HG02943 (cell line): ENCODE results near the gene SYPL2.
"Not testable (repeated sequence)": the region's sequence is repeated elsewhere in the genome, so short reads cannot be mapped to it uniquely, and the experiment has no call there.

Experiments
- ATAC-seq: cut with Tn5 transposase; IDR thresholded peaks from one replicate; pipeline ENCODE4 v1.9.1; 2021; ENCODE audit warnings: mild to moderate bottlenecking, low read depth, moderate library complexity; ENCODE audit not compliant: unreplicated experiment

SYPL2 gene

DNA sequence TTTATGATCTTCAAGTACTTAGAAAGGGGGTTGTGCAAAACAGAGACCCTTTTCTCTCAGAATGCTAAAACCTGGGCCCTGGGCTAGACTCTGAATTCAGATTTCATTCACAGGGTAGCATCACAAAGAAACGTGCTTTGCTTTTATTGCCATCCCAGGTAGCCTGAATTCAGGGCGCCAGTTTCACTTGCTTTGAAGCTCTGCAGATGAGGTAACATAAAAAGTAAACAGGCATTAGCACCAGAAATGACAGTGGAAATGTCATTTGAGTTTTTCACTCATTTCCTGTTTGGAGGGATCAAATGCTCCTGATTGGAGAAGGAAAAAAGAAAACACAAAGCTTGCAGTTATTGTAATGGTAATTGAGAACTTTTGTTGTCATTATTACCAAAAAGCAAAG lies 2.6 kb downstream of the SYPL2 start:
- no peak for ATAC-seq

- ATAC-seq = no peak
Measured at GRCh38 chr1:109470245-109470644, 3.9 kb downstream of the SYPL2 start.

- no peak for ATAC-seq
Measured at GRCh38 chr1:109472779-109473178, 6.4 kb downstream of the SYPL2 start.

DNA sequence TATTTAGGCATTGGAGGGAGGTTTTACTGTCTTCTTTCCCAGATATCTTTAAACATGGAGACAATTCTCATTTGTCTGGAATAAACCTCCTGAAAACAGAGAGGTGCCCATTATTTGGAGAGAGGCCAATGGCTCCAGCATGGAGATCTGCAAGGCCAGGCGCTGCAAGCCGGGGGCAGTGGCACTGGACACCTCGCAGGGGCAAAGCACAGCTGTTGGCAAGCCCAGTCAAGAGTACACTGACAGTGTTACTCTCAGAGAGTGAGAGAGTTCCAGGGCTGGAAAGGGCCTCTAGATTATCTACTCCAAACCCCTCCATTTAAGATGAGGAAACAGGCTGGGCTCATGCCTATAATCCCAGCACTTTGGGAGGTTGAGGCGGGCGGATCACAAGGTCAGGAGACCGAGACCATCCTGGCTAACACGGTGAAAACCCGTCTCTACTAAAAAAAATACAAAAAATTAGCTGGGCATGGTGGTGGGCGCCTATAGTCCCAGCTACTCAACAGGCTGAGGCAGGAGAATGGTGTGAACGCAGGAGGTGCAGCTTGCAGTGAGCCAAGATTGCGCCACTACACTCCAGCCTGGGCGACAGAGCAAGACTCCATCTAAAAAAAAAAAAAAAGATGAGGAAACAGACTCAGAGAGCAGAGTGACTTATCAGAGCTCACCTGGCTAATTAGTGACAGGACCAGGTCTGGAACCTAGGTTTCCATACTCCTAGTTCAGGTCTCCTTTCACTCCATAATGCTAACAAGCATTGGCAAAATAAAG lies 7.1 kb downstream of the SYPL2 start:
- ATAC-seq = not testable (repeated sequence)

DNA sequence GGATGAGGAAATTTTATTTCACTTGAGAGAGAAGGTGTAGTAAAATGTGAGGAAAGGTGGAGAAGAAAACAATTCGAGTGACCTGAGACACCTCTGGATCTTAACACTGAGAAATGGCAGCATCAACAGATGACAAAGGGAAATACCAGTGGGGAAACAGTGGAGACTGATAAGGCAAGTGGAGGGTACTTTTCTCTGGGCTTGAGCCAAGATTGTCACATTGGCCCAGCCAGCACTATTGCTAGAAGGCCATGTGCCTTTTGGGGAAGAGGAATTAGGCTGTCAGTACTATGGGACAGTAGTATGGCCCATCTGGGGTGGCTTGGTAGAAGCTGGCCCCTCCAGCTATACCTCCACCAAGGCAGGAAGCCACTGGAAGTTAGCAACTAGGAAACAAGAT lies 8.4 kb downstream of the SYPL2 start:
- no peak for ATAC-seq

DNA sequence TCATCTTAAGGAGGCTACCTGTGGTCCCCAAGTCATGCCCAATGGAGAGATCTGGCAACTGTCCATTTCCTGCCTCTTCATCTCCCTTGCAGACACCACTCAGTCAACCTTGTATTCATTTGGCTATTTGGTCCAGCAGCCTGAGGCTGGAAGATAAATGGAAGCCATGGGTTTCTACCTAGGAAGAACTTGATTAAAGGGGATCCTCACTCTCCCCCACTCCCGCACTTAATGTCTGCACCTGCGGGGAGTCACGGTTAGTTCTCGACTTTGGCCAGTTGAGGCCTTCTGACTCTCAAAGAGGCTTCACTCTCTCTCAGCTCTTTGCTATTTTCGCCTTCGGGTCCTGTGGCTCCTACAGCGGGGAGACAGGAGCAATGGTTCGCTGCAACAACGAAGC lies 8.9 kb downstream of the SYPL2 start:
- ATAC-seq = no peak

- no peak for ATAC-seq
Measured at GRCh38 chr1:109476825-109477224, 10.5 kb downstream of the SYPL2 start.

DNA sequence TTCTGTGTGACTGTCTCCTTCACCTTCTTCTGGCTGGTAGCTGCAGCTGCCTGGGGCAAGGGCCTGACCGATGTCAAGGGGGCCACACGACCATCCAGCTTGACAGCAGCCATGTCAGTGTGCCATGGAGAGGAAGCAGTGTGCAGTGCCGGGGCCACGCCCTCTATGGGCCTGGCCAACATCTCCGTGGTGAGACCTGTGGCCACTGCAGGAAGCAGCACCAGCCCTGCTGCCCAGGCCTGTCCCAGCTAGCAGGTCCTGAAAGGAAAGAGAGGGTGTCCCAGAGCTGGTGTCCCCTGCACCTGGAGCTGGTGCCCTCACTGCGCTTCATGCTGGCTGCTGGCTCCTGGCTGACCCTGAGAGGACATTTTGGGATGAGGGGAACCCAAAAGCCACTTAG lies 11.5 kb downstream of the SYPL2 start:
- no peak for ATAC-seq

DNA sequence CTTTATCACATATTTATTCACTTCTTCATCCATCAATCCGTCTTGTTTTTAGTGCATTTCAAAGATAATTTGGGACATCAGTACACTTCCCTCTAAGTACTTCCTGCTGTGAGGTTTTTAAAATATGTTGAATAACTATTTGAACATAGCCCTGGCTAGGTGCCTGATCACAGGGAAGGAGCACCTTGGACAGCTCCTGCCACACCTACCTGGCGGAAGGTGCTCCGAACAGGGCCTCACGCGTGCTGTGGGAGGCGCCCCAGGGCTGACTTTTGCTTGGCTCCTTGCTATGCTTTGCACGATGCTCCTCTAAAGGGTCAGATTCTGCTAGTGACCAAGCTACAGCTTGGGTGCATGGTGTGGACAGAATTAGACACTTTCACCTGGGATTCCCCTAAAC lies 12.5 kb downstream of the SYPL2 start:
- ATAC-seq = no peak

DNA sequence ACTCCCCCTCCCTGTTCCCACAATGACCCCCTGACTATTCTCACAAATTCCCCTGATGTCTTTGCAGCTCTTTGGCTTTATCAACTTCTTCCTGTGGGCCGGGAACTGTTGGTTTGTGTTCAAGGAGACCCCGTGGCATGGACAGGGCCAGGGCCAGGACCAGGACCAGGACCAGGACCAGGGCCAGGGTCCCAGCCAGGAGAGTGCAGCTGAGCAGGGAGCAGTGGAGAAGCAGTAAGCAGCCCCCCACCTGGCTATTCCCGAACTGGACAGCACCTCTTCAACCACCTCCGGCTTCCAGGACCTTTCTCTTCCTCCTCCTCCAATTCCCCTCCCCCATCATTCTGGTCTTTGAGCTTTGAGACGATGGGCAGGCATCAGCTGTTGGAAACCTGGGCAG lies 13.0 kb downstream of the SYPL2 start:
- no peak for ATAC-seq

- ATAC-seq = no peak
Measured at GRCh38 chr1:109479901-109480300, 13.6 kb downstream of the SYPL2 start.

DNA sequence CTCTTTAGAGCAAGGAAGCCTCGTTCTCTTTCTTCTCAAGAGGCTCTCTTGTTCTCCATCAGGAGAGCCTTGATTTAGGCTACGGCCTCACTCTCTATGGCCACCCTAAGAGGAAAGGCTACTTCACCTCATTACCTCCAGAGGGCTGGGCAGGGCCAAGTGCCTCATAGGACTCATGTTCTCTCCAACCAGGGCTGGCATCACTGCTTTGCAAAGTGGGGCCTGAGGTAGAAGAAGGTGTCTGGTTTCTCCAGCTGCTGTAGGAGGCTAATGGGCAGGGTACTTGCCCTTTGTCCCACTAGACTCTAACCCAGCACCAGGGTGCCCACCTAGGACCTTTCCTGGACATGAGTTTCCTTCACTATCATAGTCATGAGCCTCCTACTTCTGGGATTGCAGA lies 15.3 kb downstream of the SYPL2 start:
- no peak for ATAC-seq

GRCh38 chr1:109482242-109482641 lies 15.9 kb downstream of the SYPL2 start:
- ATAC-seq = no peak

DNA sequence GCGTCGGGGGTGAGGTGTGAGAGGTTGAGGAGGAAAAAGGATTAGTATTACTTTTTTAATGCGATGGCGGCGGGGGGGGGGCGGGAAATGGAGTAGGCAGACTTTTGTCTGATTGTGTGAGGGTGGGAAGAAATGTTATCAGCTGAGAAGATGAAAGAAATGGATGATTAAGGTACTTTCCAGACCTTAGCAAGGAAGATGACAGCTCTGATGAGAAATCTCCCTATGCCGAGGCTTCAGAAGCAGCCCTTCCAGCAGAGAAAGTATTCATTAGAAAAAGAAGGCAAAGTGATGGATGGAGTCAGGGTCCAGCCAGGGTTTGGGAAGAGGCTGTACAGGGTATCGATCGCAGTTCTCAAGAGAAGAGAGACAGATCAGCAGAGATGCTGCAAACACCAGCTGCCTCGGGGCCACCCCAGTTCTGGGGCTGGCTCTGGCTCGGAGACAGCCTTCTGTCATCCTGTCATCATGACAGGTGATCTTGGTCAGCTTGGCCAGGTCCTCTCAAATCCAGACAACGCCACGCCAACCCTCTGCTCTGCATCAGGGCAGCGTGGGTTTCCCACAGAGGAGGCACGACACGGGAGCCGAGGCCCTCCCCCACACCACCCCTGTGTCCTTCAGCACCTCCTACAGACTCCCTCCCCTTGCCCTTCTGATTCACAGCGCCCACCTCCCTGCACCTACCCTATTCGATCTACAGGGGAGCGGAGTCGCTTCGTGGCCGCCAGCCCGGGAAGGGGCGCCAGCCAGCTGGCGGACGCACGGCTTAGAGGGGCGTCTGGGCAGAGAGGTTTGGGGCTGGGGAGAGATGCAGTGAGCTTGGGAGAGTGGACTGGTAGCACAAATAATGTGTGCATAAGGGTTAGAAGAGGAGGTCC lies 16.7 kb downstream of the SYPL2 start:
- ATAC-seq = peak; percentile 21

DNA sequence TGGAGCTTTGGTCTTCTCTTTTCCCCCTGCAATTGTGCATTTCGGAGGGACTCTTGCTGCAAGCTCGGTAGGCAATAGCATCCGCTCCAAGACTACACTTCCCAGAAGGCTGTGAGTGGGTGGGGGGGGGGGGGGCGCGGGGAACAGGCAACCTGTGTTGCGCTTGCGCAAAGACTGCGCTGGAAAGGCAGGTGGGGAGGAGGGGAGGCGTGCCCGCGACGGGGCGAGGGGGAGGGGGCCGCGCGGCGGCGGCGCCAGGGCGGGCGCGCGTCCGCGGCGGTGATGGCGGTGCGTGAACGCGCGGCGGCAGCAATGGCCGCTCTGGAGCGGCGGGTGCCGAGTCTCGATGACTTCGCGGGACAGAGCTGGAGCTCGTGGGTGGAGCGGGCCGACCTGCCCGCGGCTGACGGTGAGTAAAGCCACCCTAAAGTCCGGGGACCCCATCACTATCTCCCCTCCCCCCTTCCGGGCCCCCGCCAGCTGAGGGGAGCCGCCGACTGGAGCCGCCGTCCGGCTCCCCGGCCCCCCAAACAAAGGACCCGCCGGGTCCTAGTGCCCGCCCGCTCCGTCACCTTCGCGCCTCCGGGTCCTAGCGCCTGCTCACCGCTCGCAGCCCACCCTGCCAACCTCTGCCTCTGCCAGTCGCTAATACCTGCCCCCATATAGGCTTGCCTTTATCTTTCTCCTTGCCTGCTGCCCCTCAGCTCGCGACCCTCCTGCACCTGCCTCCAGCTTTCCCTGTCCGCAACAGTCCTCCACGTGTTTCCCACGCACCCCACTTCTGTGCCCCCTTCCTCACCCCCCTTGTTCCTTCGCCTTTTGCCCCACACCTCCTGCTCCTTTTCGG lies 17.5 kb downstream of the SYPL2 start, which contains the start of gene ATXN7L2:
Gene ATXN7L2 (plus strand): TSS at position 234 of the 847 bp plus-strand sequence. CDS start 49 bp downstream, at position 283.
- peak; percentile 67 for ATAC-seq

DNA sequence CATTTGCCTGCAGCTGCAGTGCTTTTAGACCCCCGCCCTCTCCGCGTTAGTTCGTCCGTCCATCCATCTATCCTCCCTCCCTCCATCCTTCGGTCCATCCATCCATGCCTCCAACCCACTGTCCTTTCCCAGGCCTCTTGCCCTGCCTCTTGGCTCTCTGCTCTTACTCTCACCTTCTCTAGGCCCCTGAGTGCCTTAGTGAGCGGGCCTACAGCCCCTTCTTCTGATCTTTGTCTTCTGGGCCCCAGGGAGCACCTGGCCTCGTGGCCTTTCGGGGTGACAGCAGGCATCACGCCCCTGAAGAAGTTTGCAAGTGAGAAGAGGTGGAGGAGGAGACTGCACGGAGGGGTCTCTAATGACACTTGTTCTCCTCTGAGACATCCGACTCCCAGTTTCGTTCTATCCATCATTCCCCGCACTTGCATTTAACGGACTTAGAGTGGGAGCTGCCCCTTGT lies 18.2 kb downstream of the SYPL2 start:
- ATAC-seq = no peak

GRCh38 chr1:109485001-109485400 lies 18.7 kb downstream of the SYPL2 start:
- no peak for ATAC-seq

DNA sequence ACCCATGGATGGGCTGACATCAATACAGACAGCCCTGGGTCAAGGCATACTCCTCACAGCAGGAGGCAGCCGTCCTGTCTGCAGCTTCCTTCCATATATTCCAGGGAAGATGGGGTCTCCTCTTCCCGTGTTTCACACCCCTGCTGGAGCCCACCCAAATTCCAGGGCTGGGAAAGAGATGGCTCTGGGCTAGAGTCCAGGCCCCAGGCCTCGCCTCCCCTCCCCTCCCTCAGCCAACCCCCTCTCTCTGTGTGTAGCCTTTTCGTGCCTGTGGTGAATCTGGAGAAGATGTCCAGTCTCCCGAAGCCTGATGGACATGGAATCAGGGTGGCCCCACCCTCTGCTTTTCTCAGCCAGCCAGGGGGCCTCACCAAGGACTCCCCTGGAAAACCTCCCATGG lies 20.9 kb downstream of the SYPL2 start:
- ATAC-seq = no peak

GRCh38 chr1:109488201-109488600 lies 21.9 kb downstream of the SYPL2 start:
- no peak for ATAC-seq

DNA sequence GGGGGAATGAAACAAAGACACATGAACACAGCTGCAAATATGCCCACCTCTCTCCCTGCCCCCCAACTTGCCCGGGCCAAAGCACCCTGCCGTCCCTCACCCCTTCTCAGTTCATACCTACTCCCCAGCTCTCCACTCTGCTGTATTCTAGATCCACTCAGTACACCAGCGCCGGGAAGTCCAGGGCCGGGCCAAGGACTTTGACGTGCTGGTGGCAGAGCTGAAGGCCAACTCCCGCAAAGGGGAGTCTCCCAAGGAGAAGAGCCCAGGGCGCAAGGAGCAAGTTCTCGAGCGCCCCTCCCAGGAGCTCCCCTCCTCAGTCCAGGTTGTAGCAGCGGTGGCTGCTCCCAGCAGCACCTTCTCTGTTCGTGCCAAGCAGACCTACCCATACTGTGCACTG lies 22.4 kb downstream of the SYPL2 start:
- ATAC-seq = no peak
